Natural killer cell (primary cell): Measurements from ENCODE around the gene KIF6. TPM values are rescaled to one million over a fixed set of nuclear protein-coding genes. Genes with fewer than 3 reads are reported as not detected.
"Not testable (repeated sequence)": the region's sequence is repeated elsewhere in the genome, so short reads cannot be mapped to it uniquely, and the experiment has no call there.

Experiments used
- ATAC-seq, 3 donors: fragments of 150-1000 bp in 2 of 3; fragments of 200-7000 bp in 1 of 3; cut with Tn5 transposase; 1 replicate in 1 of 3; 2 replicates in 2 of 3; pipeline ENCODE4 v1.10.0; 2021; ENCODE audit warnings: mild to moderate bottlenecking in 2 of 3, moderate library complexity in 2 of 3
- DNase-seq, 2 donors: peaks; one replicate each; pipeline versions ENCODE4 v3.0.0 to v3.0.0-alpha.2; 2013 to 2021; ENCODE audit warnings: mixed read lengths in 1 of 2
- H3K27ac ChIP-seq: one replicate; pipeline ENCODE4 v1.5.1; 2013; ENCODE audit warnings: mild to moderate bottlenecking, low read length
- H3K27me3 ChIP-seq: one replicate; pipeline ENCODE4 v1.6.1; 2013; ENCODE audit warnings: low read length; ENCODE audit not compliant: control insufficient read depth, insufficient read depth
- H3K36me3 ChIP-seq: one replicate; pipeline ENCODE4 v1.6.1; 2013; ENCODE audit warnings: low read length; ENCODE audit not compliant: control insufficient read depth, insufficient read depth
- H3K4me1 ChIP-seq: one replicate; pipeline ENCODE4 v1.6.1; 2013; ENCODE audit warnings: low read length; ENCODE audit not compliant: control insufficient read depth, insufficient read depth
- H3K4me3 ChIP-seq: one replicate; pipeline ENCODE4 v1.5.1; 2013; ENCODE audit warnings: low read length
- H3K9me3 ChIP-seq: one replicate; pipeline ENCODE4 v1.6.1; 2013; ENCODE audit warnings: low read length; ENCODE audit not compliant: control insufficient read depth, insufficient read depth
- H3K27ac Mint-ChIP-seq, 2 donors: one replicate each; pipeline ENCODE4 v1.8.0; 2022; ENCODE audit warnings: mild to moderate bottlenecking in 2 of 2, mixed read lengths in 2 of 2, moderate library complexity in 1 of 2
- H3K27me3 Mint-ChIP-seq, 2 donors: one replicate each; pipeline ENCODE4 v1.8.0; 2022; ENCODE audit warnings: low read depth in 2 of 2, mixed read lengths in 2 of 2
- H3K36me3 Mint-ChIP-seq: one replicate; pipeline ENCODE4 v1.8.0; 2022; ENCODE audit warnings: mixed read lengths
- H3K4me1 Mint-ChIP-seq, 2 donors: one replicate each; pipeline ENCODE4 v1.8.0; 2022; ENCODE audit warnings: mixed read lengths in 2 of 2
- H3K4me3 Mint-ChIP-seq: one replicate; pipeline ENCODE4 v1.8.0; 2022; ENCODE audit warnings: mild to moderate bottlenecking, moderate library complexity, mixed read lengths
- H3K9me3 Mint-ChIP-seq, 2 donors: one replicate each; pipeline ENCODE4 v1.8.0; 2022; ENCODE audit warnings: mixed read lengths in 2 of 2
- CTCF ChIP-seq: fragments of 200-600 bp; IDR thresholded peaks from one replicate; pipeline ENCODE4 v1.8.0; 2022; ENCODE audit warnings: antibody characterized with exemption
- WGBS: methylation state at CpG from one replicate; pipeline ENCODE4 v1.1.7; 2013; ENCODE audit warnings: missing lambda C conversion rate; ENCODE audit not compliant: insufficient coverage; 5-methylcytosine and 5-hydroxymethylcytosine counted together
- intact Hi-C: fragments of 100-400 bp; cut with micrococcal nuclease; formaldehyde crosslinking; loops from one replicate; pipeline ENCODE4 v1.14.2; 2022
- total RNA-seq, 4 donors: library from RNA; stranded (reverse); fragments of 120-200 nt in 1 of 4; gene quantifications; one replicate each; pipeline versions ENCODE4 v1.2.3 to v1.2.4, GENCODE V29; 2013 to 2022

Gene KIF6
- total RNA-seq, 3 donors from 2014 or later (not counting 1 experiment from before 2014, with no cell fraction given) = not detected

DNA sequence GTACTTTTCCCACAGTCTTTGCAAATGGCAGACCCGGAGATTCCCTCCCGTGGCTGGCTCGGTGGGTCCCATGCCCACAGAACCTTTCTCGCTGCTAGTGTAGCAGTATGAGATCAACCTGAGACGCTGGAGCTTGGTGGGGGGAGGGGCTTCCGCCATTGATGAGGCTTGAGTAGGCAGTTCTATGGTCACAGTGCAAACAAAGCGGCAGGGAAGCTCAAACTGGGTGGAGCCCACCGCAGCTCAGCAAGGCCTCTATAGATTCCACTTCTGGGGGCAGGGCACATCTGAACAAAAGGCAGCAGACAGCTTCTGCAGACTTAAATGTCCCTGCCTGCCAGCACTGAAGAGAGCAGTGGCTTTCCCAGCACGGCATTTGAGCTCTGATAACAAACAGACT, 216.7 kb downstream of the KIF6 start:
- Histone ChIP-seq H3K27ac (no peak overlapping the region), H3K27me3 (no peaks in the 10 kb centered on the region), H3K36me3 (no peaks in the 10 kb centered on the region), H3K9me3 (no peaks in the 10 kb centered on the region), H3K4me1 (no peaks in the 10 kb centered on the region), H3K4me3 (no peak overlapping the region)
- H3K4me1 Mint-ChIP-seq = no peaks in the 10 kb centered on the region
- peaks cover 0 to 2% of the 10 kb centered on the region in 2 donors for H3K9me3 Mint-ChIP-seq
- peaks cover 9 to 12% of the 10 kb centered on the region in 2 donors for H3K27me3 Mint-ChIP-seq
- ATAC-seq (no peak), DNase-seq (no peak)
- no peak for TF ChIP-seq CTCF
- H3K27ac Mint-ChIP-seq = no peak overlapping the region
- 91% methylated on average over 9 of the region's 9 CpGs for WGBS
- peaks cover 3% of the 10 kb centered on the region for H3K36me3 Mint-ChIP-seq
- no peak overlapping the region for H3K4me3 Mint-ChIP-seq
- intact Hi-C loops = no loop called here

DNA sequence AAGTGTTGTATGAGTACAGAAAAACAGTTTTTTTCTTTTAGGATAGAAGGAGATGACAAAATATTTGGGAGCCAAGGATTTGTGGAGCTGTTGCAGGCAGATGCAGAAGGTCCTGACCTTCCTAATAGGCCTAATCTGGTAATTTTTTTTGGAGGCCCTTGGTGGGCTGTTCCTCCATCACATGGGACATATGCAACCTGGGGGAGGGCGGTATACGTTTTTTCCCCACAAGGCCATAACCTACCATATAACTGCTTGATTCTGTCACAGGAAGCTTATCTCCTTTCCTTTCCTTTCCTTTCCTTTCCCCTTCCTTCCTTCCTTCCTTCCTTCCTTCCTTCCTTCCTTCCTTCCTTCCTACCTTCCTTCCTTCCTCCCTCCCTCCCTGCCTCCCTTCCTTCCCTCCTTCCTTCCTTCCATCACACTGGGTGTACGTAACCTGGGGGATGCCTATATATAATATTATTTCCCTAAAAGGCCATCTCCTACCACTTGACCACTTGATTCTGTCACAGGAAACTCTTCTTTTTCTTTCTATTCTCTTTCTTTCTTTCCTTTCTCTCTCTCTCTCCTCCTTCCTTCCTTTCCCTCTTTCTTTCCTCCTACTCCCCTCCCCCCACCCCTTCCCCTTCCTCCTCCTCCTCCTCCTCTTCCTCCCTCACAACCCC, 217.7 kb downstream of the KIF6 start:
- Histone ChIP-seq H3K27ac (no peak overlapping the region), H3K27me3 (no peaks in the 10 kb centered on the region), H3K4me3 (no peak overlapping the region), H3K9me3 (no peaks in the 10 kb centered on the region), H3K4me1 (no peaks in the 10 kb centered on the region), H3K36me3 (no peaks in the 10 kb centered on the region)
- ATAC-seq = no peak
- no peak for DNase-seq
- Mint-ChIP-seq H3K4me3 (no peak overlapping the region), H3K36me3 (peaks cover 13% of the 10 kb centered on the region), H3K27me3 (peaks cover 9 to 11% of the 10 kb centered on the region in 2 donors), H3K4me1 (no peaks in the 10 kb centered on the region), H3K27ac (no peak overlapping the region), H3K9me3 (peaks cover 2 to 5% of the 10 kb centered on the region in 2 donors)
- 91% methylated on average over 3 of the region's 3 CpGs for WGBS
- intact Hi-C loops = no loop called here
- TF ChIP-seq CTCF = no peak

- WGBS = 90% methylated on average over 2 of the region's 3 CpGs
- H3K4me3 ChIP-seq, H3K4me1 Mint-ChIP-seq, H3K4me1 ChIP-seq, H3K27ac Mint-ChIP-seq, H3K4me3 Mint-ChIP-seq, H3K27ac ChIP-seq, H3K27me3 ChIP-seq, intact Hi-C loops, ATAC-seq, DNase-seq, H3K9me3 ChIP-seq, H3K36me3 ChIP-seq: not testable (repeated sequence)
- Mint-ChIP-seq H3K27me3 (peaks cover 25 to 30% of the 10 kb centered on the region in 2 donors), H3K36me3 (peaks cover 26% of the 10 kb centered on the region), H3K9me3 (peaks cover 13 to 24% of the 10 kb centered on the region in 2 donors)
Observed at GRCh38 chr6:39502362-39502955, 222.7 kb downstream of the KIF6 start.

DNA sequence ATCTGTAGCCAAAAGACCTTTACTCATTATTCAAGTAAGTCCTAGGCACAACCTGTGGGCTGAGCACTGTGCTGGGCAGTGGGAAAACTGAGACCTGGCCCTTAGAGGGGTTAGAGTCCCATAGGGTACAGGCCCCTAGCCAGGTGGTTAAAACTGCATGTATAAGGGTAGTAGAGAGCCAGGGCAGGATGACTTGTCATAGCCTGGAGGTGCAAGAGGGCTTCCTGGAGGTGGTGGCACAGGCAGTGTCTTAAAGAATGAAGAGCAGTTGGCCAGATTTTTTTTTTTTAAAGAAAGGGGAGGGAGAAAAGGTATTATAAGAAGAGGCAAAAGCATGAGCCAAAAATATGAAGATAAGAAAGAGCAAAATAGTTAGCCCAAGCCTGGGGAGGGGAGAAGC, 226.2 kb downstream of the KIF6 start:
- Histone ChIP-seq H3K27ac (no peak overlapping the region), H3K27me3 (no peaks in the 10 kb centered on the region), H3K36me3 (no peaks in the 10 kb centered on the region), H3K9me3 (no peaks in the 10 kb centered on the region), H3K4me3 (no peak overlapping the region), H3K4me1 (no peaks in the 10 kb centered on the region)
- H3K36me3 Mint-ChIP-seq = peaks cover 26% of the 10 kb centered on the region
- peaks cover 28 to 40% of the 10 kb centered on the region in 2 donors for H3K27me3 Mint-ChIP-seq
- DNase-seq (no peak), ATAC-seq (no peak)
- no peak overlapping the region for H3K4me3 Mint-ChIP-seq
- TF ChIP-seq CTCF = no peak
- intact Hi-C loops = no loop called here
- no peak overlapping the region for H3K27ac Mint-ChIP-seq
- H3K9me3 Mint-ChIP-seq = peaks cover 13 to 24% of the 10 kb centered on the region in 2 donors
- no peaks in the 10 kb centered on the region for H3K4me1 Mint-ChIP-seq
